H1 (cell line): ENCODE measurements around the gene POLE2. TPM values are rescaled to one million over a fixed set of nuclear protein-coding genes. Genes with fewer than 3 reads are reported as not detected.
"Not testable (repeated sequence)": the region's sequence is repeated elsewhere in the genome, so short reads cannot be mapped to it uniquely, and the experiment has no call there.

Experiments used
- CTCF ChIA-PET: fragments of 300-600 bp; sonication (Branson Sonifier 250); formaldehyde crosslinking; loops from one replicate; lab custom pipeline; 2021; ENCODE audit not compliant: partially characterized antibody; lab: Charles Lee
- POLR2A ChIA-PET: fragments of 300-600 bp; sonication (Branson Sonifier 250); formaldehyde crosslinking; loops from one replicate; lab custom pipeline; 2021; ENCODE audit warnings: inconsistent platforms; ENCODE audit not compliant: partially characterized antibody; lab: Charles Lee
- DNase-seq, 2 experiments: peaks; one replicate each; pipeline versions ENCODE4 v3.0.0 to v3.0.0-alpha.2; 2010 to 2022; ENCODE audit warnings: low spot score in 2 of 2, low read depth in 1 of 2, mixed read lengths in 1 of 2
- FAIRE-seq: peaks from 2 replicates; lab custom pipeline; 2011; peaks lifted over from hg19 to GRCh38; lab: Jason Lieb, UNC
- H2AFZ ChIP-seq: 2 replicates; pipeline ENCODE4 v1.8.1; 2012; ENCODE audit warnings: low read length, inconsistent platforms
- H2AK5ac ChIP-seq: 2 replicates; pipeline ENCODE4 v1.6.1; 2013; ENCODE audit warnings: low read depth, low read length
- H2BK120ac ChIP-seq: replicated peaks from 2 replicates; pipeline ENCODE3; 2013; ENCODE audit warnings: low read depth, low read length, inconsistent platforms
- H2BK12ac ChIP-seq: 2 replicates; pipeline ENCODE4 v1.6.1; 2013; ENCODE audit warnings: low read depth, low read length
- H2BK15ac ChIP-seq: 2 replicates; pipeline ENCODE4 v1.6.1; 2013; ENCODE audit warnings: low read length
- H2BK20ac ChIP-seq: 2 replicates; pipeline ENCODE4 v1.6.1; 2013; ENCODE audit warnings: low read length
- H2BK5ac ChIP-seq: 2 replicates; pipeline ENCODE4 v1.6.1; 2013; ENCODE audit warnings: low read depth, low read length
- H3K14ac ChIP-seq: 2 replicates; pipeline ENCODE4 v1.6.1; 2013; ENCODE audit warnings: inconsistent platforms; ENCODE audit not compliant: insufficient read length
- H3K18ac ChIP-seq: 2 replicates; pipeline ENCODE4 v1.6.1; 2013; ENCODE audit warnings: low read length; ENCODE audit errors: extremely low read depth
- H3K23ac ChIP-seq: 2 replicates; pipeline ENCODE4 v1.6.1; 2013; ENCODE audit warnings: inconsistent platforms; ENCODE audit not compliant: insufficient read length
- H3K23me2 ChIP-seq: 2 replicates; pipeline ENCODE4 v1.6.1; 2013; ENCODE audit warnings: low read depth, low read length
- H3K27ac ChIP-seq: 2 replicates; pipeline ENCODE4 v1.6.1; 2011; ENCODE audit warnings: low read depth, low read length, inconsistent platforms
- H3K27me3 ChIP-seq, 4 experiments: replicated peaks in 1 of 4; 1 replicate in 1 of 4; 2 replicates in 3 of 4; pipeline versions ENCODE4 v1.6.1 to v1.8.1; 2011 to 2013; ENCODE audit warnings: low read length in 3 of 4, mild to moderate bottlenecking in 3 of 4, inconsistent platforms in 2 of 4, mixed read lengths in 2 of 4, moderate library complexity in 1 of 4; ENCODE audit not compliant: control insufficient read depth in 3 of 4, insufficient read depth in 3 of 4; ENCODE audit errors: extremely low read depth in 1 of 4
- H3K36me3 ChIP-seq, 4 experiments: 2 replicates each; pipeline versions ENCODE4 v1.6.1 to v1.8.1; 2011 to 2013; ENCODE audit warnings: mild to moderate bottlenecking in 4 of 4, low read length in 3 of 4, moderate library complexity in 2 of 4, control low read depth in 1 of 4, inconsistent platforms in 1 of 4; ENCODE audit not compliant: insufficient read depth in 4 of 4, control insufficient read depth in 2 of 4
- H3K4ac ChIP-seq: replicated peaks from 2 replicates; pipeline ENCODE3; 2013; ENCODE audit warnings: low read length, low read depth, mixed read lengths, inconsistent platforms; ENCODE audit not compliant: insufficient read length
- H3K4me1 ChIP-seq, 4 experiments: replicated peaks in 1 of 4; 1 replicate in 1 of 4; 2 replicates in 3 of 4; pipeline versions ENCODE4 v1.6.1 to v1.8.1; 2011 to 2013; ENCODE audit warnings: low read length in 3 of 4, inconsistent platforms in 2 of 4, mixed read lengths in 1 of 4; ENCODE audit not compliant: insufficient read depth in 4 of 4, control insufficient read depth in 3 of 4
- H3K4me2 ChIP-seq, 2 experiments: 2 replicates each; pipeline versions ENCODE4 v1.6.1 to v1.8.1; 2011 to 2013; ENCODE audit warnings: low read depth in 2 of 2, low read length in 2 of 2, control low read depth in 1 of 2, inconsistent platforms in 1 of 2, mild to moderate bottlenecking in 1 of 2; ENCODE audit not compliant: insufficient read depth in 1 of 2
- H3K4me3 ChIP-seq, 4 experiments: fragments of 200-600, 300-600 bp in 1 of 4; sonication (generic), shearing (Covaris generic), sonication (Bioruptor Twin) in 1 of 4; 2 replicates each; pipeline versions ENCODE4 v1.5.1 to v1.8.1; 2011 to 2016; ENCODE audit warnings: low read length in 4 of 4, low read depth in 3 of 4, control low read depth in 2 of 4, inconsistent platforms in 2 of 4, mild to moderate bottlenecking in 2 of 4, mixed read lengths in 1 of 4, moderate library complexity in 1 of 4; ENCODE audit not compliant: insufficient read depth in 2 of 4; ENCODE audit errors: extremely low read depth in 1 of 4
- H3K56ac ChIP-seq: replicated peaks from 2 replicates; pipeline ENCODE3; 2013; ENCODE audit warnings: low read depth, mild to moderate bottlenecking, mixed read lengths, low read length, inconsistent platforms; ENCODE audit not compliant: insufficient read length
- H3K79me1 ChIP-seq: 2 replicates; pipeline ENCODE4 v1.6.1; 2013; ENCODE audit warnings: low read depth, low read length, control low read depth
- H3K79me2 ChIP-seq, 2 experiments: 2 replicates each; pipeline versions ENCODE4 v1.6.1 to v1.8.1; 2012 to 2013; ENCODE audit warnings: low read length in 2 of 2, mild to moderate bottlenecking in 2 of 2, inconsistent platforms in 1 of 2; ENCODE audit not compliant: insufficient read depth in 2 of 2, control insufficient read depth in 1 of 2
- H3K9ac ChIP-seq, 4 experiments: replicated peaks in 1 of 4; 1 replicate in 1 of 4; 2 replicates in 3 of 4; pipeline versions ENCODE4 v1.6.1 to v1.8.1; 2011 to 2013; ENCODE audit warnings: low read depth in 3 of 4, low read length in 3 of 4, control low read depth in 2 of 4, mild to moderate bottlenecking in 2 of 4, moderate library complexity in 2 of 4, inconsistent platforms in 1 of 4; ENCODE audit errors: extremely low read depth in 1 of 4
- H3K9me3 ChIP-seq, 2 experiments: 2 replicates each; pipeline versions ENCODE4 v1.6.1 to v1.8.1; 2012 to 2013; ENCODE audit warnings: mild to moderate bottlenecking in 2 of 2, moderate library complexity in 2 of 2, control low read depth in 1 of 2, inconsistent platforms in 1 of 2, low read depth in 1 of 2, low read length in 1 of 2, mixed read lengths in 1 of 2; ENCODE audit not compliant: insufficient read depth in 2 of 2
- H4K20me1 ChIP-seq, 2 experiments: replicated peaks in 1 of 2; 2 replicates each; pipeline versions ENCODE3 to v1.8.1; 2011 to 2013; ENCODE audit warnings: inconsistent platforms in 2 of 2, low read length in 2 of 2, mild to moderate bottlenecking in 1 of 2; ENCODE audit not compliant: insufficient read depth in 2 of 2, control insufficient read depth in 1 of 2
- H4K5ac ChIP-seq: 2 replicates; pipeline ENCODE4 v1.6.1; 2013; ENCODE audit warnings: low read length, low read depth, mixed read lengths, inconsistent platforms; ENCODE audit not compliant: insufficient read length
- H4K8ac ChIP-seq: 2 replicates; pipeline ENCODE4 v1.8.0; 2013; ENCODE audit warnings: mild to moderate bottlenecking, moderate library complexity, low read length, inconsistent platforms; ENCODE audit not compliant: insufficient read depth; ENCODE audit errors: extremely low read depth
- H4K91ac ChIP-seq: replicated peaks from 2 replicates; pipeline ENCODE3; 2013; ENCODE audit warnings: low read length, mixed read lengths, inconsistent platforms; ENCODE audit not compliant: insufficient read length
- whole genome bisulfite sequencing, 2 experiments: shearing (Covaris generic) in 1 of 2; methylation state at CpG; one replicate each; pipeline versions ENCODE4 v1.1.6 to v1.1.7; 2013 to 2015; ENCODE audit warnings: low lambda C conversion rate in 2 of 2, mixed read lengths in 2 of 2, inconsistent platforms in 1 of 2, low coverage in 1 of 2, missing lambda C conversion rate in 1 of 2; ENCODE audit not compliant: insufficient replicate concordance in 2 of 2, insufficient coverage in 1 of 2, insufficient read length in 1 of 2; ENCODE audit errors: extremely low coverage in 1 of 2, missing lambda C conversion rate in 1 of 2; 5-methylcytosine and 5-hydroxymethylcytosine counted together
- polyA plus RNA-seq, 7 experiments: library from polyadenylated mRNA; depleted of rRNA in 3 of 7; stranded (reverse) in 5 of 7; unstranded in 2 of 7; fragments of >200 nt in 5 of 7; fragments of 200-250 nt in 2 of 7; gene quantifications; 1 replicate in 5 of 7; 2 replicates in 1 of 7; 4 replicates in 1 of 7; pipeline versions ENCODE4 v1.2.1 to v1.2.3, GENCODE V29; 2011 to 2013; ENCODE audit warnings: missing spikeins in 2 of 7, mixed read lengths in 2 of 7
- total RNA-seq: library from RNA; stranded (reverse); fragmentation: NEBNext Ultra II Directional; extraction: Animal tissue kit (Norgen Biotek cat#: 25700); gene quantifications from 2 replicates; pipeline ENCODE4 v1.2.1, GENCODE V29; 2021

POLE2 gene
- total and polyA plus RNA-seq, 2 of the 8 experiments (the other 6 are each of a cell fraction or from before 2014, with no cell fraction given): 31.2 to 41.7 TPM

GRCh38 chr14:49657500-49657899 is 30.5 kb downstream of the POLE2 start:
- H3K79me1 ChIP-seq, H2BK120ac ChIP-seq, H3K23me2 ChIP-seq, H3K4ac ChIP-seq, H2AFZ ChIP-seq, H2BK15ac ChIP-seq, H3K4me2 ChIP-seq, H4K5ac ChIP-seq, H3K9me3 ChIP-seq, H2AK5ac ChIP-seq, H3K14ac ChIP-seq, H4K8ac ChIP-seq, H3K9ac ChIP-seq, H3K79me2 ChIP-seq, H4K91ac ChIP-seq, H2BK5ac ChIP-seq, H2BK12ac ChIP-seq, H3K4me3 ChIP-seq, FAIRE-seq, H2BK20ac ChIP-seq, H3K56ac ChIP-seq, H3K27me3 ChIP-seq, H3K27ac ChIP-seq, H3K23ac ChIP-seq, H3K4me1 ChIP-seq, H4K20me1 ChIP-seq, DNase-seq, H3K18ac ChIP-seq: not testable (repeated sequence)
- H3K36me3 ChIP-seq: peaks cover 0 to 10% (median 6%) of the 10 kb centered on the region in 4 experiments; a peak in 4 of 8 replicates
- ChIA-PET CTCF (interaction anchor here (0.6 to 0.7 kb wide), 2 partner anchors 17 to 189 kb away, joined by 3 read pairs; no protein-coding TSS in a partner anchor), POLR2A (interaction anchor here (1.4 to 2.0 kb wide), 2 partner anchors 8 to 10 kb away, joined by 3 to 4 read pairs; no protein-coding TSS in a partner anchor)
- 98% methylated on average over 6 of the region's 6 CpGs; no CpG with 5 or more reads in 1 of the 2 experiments for WGBS, 2 experiments
